Endothelial cell of umbilical vein (primary cell): ENCODE results near the gene INMT.

Experiments
- POLR2A ChIP-seq: IDR thresholded peaks from 2 replicates; pipeline ENCODE4 v1.6.1; 2012; ENCODE audit warnings: low read depth, mild to moderate bottlenecking, control low read depth, low read length
- POLR2AphosphoS5 ChIP-seq: IDR thresholded peaks from 2 replicates; pipeline ENCODE4 v1.6.1; 2012; ENCODE audit warnings: low read depth, mild to moderate bottlenecking, control low read depth, low read length, moderate library complexity; ENCODE audit not compliant: insufficient read depth
- TF ChIP-seq, protein P1 (sequence below), 2 donors: IDR thresholded peaks; 1 replicate in 1 of 2; 2 replicates in 1 of 2; pipeline ENCODE4 v1.5.1; 2011; ENCODE audit warnings: low read length in 2 of 2, mild to moderate bottlenecking in 2 of 2, moderate library complexity in 2 of 2, control low read depth in 1 of 2, inconsistent platforms in 1 of 2, low read depth in 1 of 2; ENCODE audit not compliant: insufficient read depth in 1 of 2; ENCODE audit errors: extremely low read depth in 1 of 2

DNA sequence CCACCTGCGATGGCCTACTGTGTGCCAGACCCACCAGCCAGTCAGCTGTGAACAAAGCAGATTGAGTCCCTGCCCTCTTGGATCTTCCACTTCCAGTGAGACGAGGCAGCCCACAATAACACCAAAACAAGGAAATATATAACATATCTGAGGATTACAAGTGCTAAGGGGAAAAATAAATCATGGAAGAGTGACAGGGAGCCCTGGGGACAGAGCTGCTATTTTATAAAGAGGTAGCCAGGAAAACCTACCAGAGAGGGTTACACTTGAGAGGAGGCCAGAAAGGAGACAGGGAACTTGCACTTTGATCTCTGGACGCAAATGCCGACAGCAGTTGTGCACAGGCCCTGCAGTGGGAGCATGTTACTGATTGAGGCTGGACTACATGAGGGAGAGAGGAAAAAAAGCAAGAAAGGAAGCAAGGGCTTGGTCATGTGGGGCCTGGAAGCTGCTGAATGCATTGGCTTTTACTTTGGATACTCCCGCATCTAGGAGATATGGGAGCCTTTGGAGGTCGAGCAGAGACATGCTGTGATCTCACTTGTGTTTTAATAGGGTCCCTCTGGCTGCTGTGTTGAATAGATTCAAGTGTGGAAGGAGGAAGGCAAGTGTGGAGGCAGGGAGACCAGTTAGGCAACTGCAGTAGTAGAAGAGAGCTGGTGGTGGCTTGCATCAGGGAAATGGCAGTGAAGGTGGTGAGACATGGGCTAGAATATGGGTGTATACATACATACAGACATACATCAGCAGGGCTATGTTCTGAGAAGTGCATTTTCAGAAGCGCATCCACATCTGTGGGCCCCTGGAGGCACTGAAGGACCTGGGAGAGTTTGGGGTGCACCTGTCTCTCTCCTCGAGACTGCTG, 45.5 kb downstream of the INMT start:
- TF ChIP-seq, protein P1, sequence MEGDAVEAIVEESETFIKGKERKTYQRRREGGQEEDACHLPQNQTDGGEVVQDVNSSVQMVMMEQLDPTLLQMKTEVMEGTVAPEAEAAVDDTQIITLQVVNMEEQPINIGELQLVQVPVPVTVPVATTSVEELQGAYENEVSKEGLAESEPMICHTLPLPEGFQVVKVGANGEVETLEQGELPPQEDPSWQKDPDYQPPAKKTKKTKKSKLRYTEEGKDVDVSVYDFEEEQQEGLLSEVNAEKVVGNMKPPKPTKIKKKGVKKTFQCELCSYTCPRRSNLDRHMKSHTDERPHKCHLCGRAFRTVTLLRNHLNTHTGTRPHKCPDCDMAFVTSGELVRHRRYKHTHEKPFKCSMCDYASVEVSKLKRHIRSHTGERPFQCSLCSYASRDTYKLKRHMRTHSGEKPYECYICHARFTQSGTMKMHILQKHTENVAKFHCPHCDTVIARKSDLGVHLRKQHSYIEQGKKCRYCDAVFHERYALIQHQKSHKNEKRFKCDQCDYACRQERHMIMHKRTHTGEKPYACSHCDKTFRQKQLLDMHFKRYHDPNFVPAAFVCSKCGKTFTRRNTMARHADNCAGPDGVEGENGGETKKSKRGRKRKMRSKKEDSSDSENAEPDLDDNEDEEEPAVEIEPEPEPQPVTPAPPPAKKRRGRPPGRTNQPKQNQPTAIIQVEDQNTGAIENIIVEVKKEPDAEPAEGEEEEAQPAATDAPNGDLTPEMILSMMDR (IDR thresholded peaks at IDR 0.05; ENCODE audit: extremely low read depth in 1 of 2, insufficient read depth in 1 of 2, low read depth in 1 of 2, low read length in 2 of 2), result no peak
- TF ChIP-seq POLR2A (no peak), POLR2AphosphoS5 (no peak)
